ENCODE measurements around the gene CCDC188.

- TF ChIP-seq, protein P1, sequence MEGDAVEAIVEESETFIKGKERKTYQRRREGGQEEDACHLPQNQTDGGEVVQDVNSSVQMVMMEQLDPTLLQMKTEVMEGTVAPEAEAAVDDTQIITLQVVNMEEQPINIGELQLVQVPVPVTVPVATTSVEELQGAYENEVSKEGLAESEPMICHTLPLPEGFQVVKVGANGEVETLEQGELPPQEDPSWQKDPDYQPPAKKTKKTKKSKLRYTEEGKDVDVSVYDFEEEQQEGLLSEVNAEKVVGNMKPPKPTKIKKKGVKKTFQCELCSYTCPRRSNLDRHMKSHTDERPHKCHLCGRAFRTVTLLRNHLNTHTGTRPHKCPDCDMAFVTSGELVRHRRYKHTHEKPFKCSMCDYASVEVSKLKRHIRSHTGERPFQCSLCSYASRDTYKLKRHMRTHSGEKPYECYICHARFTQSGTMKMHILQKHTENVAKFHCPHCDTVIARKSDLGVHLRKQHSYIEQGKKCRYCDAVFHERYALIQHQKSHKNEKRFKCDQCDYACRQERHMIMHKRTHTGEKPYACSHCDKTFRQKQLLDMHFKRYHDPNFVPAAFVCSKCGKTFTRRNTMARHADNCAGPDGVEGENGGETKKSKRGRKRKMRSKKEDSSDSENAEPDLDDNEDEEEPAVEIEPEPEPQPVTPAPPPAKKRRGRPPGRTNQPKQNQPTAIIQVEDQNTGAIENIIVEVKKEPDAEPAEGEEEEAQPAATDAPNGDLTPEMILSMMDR (optimal IDR thresholded peaks at IDR 0.05 in 1 of 3, IDR thresholded peaks at IDR 0.05 in 1 of 3, conservative IDR thresholded peaks at IDR 0.05 in 1 of 3; ENCODE audit: extremely low read depth in 1 of 3, insufficient read depth in 2 of 3, low read length in 3 of 3): no peak
- no peak for TF ChIP-seq EZH2 (IDR thresholded peaks at IDR 0.05; ENCODE audit: low read length)
These were observed 14.9 kb downstream of the CCDC188 start for GRCh38 chr22:20135806-20136602.

Data from keratinocyte (primary cell).